Mammary epithelial cell (primary cell): ENCODE data around the gene WDR81.

Experiments used
- CTCF ChIP-seq, 2 donors: IDR thresholded peaks in 1 of 2; conservative IDR thresholded peaks in 1 of 2; 2 replicates each; pipeline ENCODE4 v1.5.1; 2011 to 2012; ENCODE audit warnings: inconsistent platforms in 2 of 2, low read length in 2 of 2, mild to moderate bottlenecking in 2 of 2, control low read depth in 1 of 2, low read depth in 1 of 2; ENCODE audit not compliant: insufficient read depth in 1 of 2; ENCODE audit errors: extremely low read depth in 1 of 2
- EZH2 ChIP-seq: IDR thresholded peaks from 2 replicates; pipeline ENCODE4 v1.6.1; 2012; ENCODE audit warnings: low read length, inconsistent platforms, borderline replicate concordance

GRCh38 chr17:1731194-1731506 is 6.6 kb downstream of the WDR81 start:
- TF ChIP-seq CTCF (conservative IDR thresholded peaks at IDR 0.05 in 1 of 2, IDR thresholded peaks at IDR 0.05 in 1 of 2; ENCODE audit: extremely low read depth in 1 of 2, insufficient read depth in 1 of 2, low read depth in 1 of 2, low read length in 2 of 2) = no peak
- TF ChIP-seq EZH2 = no peak
